LNCaP clone FGC (cell line): ENCODE data around the gene ACP4.

Experiments used
- DNase-seq: peaks from one replicate; pipeline ENCODE4 v3.0.0-alpha.2; 2011; ENCODE audit warnings: low read depth
- H3K4me3 ChIP-seq: 2 replicates; pipeline ENCODE4 v1.5.1; 2011; ENCODE audit warnings: mild to moderate bottlenecking, low read depth, low read length, control low read depth
- CTCF ChIP-seq: IDR thresholded peaks from 2 replicates; pipeline ENCODE4 v1.5.1; 2012; ENCODE audit warnings: mild to moderate bottlenecking; ENCODE audit not compliant: control insufficient read depth, insufficient read depth; ENCODE audit errors: extremely low read depth

Gene ACP4

GRCh38 chr19:50792272-50793250 lies 2.3 kb downstream of the ACP4 start:
- TF ChIP-seq CTCF = no peak
- DNase-seq = no peak

GRCh38 chr19:50793558-50794065 lies 3.4 kb downstream of the ACP4 start:
- no peak for TF ChIP-seq CTCF
- DNase-seq = no peak
- no peak overlapping the region for H3K4me3 ChIP-seq

More at GRCh38 chr19:50792272-50793250, 2.3 kb downstream of the ACP4 start:
- no peak overlapping the region for H3K4me3 ChIP-seq

GRCh38 chr19:50794074-50794875 lies 4.1 kb downstream of the ACP4 start:
- DNase-seq = peak; percentile 64
- TF ChIP-seq CTCF = peak; percentile 41
- no peak overlapping the region for H3K4me3 ChIP-seq

- H3K4me3 ChIP-seq = no peak overlapping the region
- no peak for DNase-seq
- peak; percentile 36; the same call in 1 of the 2 replicates for TF ChIP-seq CTCF
Measured at GRCh38 chr19:50794876-50795663, 4.9 kb downstream of the ACP4 start.

GRCh38 chr19:50795664-50796073 lies 5.5 kb downstream of the ACP4 start:
- no peak for TF ChIP-seq CTCF
- no peak for DNase-seq

GRCh38 chr19:50796128-50796633 lies 6.0 kb downstream of the ACP4 start:
- no peak overlapping the region for H3K4me3 ChIP-seq
- TF ChIP-seq CTCF = no peak
- DNase-seq = no peak

More at GRCh38 chr19:50795664-50796073, 5.5 kb downstream of the ACP4 start:
- H3K4me3 ChIP-seq = no peak overlapping the region
